ENCODE measurements around the gene IGFBP6.

Gene IGFBP6, protein sequence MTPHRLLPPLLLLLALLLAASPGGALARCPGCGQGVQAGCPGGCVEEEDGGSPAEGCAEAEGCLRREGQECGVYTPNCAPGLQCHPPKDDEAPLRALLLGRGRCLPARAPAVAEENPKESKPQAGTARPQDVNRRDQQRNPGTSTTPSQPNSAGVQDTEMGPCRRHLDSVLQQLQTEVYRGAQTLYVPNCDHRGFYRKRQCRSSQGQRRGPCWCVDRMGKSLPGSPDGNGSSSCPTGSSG
- total RNA-seq, result 0.20 to 0.31 reads per million in 2 donors

DNA sequence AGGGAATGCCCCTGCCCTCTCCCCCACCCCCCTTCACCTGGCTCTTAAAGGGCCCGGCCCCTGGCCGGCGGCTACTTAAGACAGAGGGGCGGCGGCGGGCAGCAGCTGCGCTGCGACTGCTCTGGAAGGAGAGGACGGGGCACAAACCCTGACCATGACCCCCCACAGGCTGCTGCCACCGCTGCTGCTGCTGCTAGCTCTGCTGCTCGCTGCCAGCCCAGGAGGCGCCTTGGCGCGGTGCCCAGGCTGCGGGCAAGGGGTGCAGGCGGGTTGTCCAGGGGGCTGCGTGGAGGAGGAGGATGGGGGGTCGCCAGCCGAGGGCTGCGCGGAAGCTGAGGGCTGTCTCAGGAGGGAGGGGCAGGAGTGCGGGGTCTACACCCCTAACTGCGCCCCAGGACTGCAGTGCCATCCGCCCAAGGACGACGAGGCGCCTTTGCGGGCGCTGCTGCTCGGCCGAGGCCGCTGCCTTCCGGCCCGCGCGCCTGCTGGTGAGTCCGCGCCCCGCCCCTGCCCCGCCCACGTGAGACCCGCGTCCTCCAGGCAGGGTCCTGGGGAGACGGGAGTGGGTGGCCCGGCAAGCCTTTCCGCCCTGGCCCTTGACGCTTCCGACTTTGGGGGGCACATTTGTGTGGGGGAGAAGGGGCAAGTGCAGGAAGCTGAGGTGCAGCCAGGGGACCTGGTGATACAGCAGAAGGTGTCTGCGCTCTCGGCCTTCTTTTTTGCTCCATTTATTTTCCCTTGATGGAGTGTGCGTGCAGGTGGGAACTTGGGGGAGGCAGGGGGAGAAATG lies at the start of gene IGFBP6:
TSS of gene IGFBP6 (plus strand) at position 104 of the 790 bp plus-strand sequence. CDS start at position 155, 51 bp downstream.
- peak; percentile 31 to 67 (median 42) for DNase-seq

DNA sequence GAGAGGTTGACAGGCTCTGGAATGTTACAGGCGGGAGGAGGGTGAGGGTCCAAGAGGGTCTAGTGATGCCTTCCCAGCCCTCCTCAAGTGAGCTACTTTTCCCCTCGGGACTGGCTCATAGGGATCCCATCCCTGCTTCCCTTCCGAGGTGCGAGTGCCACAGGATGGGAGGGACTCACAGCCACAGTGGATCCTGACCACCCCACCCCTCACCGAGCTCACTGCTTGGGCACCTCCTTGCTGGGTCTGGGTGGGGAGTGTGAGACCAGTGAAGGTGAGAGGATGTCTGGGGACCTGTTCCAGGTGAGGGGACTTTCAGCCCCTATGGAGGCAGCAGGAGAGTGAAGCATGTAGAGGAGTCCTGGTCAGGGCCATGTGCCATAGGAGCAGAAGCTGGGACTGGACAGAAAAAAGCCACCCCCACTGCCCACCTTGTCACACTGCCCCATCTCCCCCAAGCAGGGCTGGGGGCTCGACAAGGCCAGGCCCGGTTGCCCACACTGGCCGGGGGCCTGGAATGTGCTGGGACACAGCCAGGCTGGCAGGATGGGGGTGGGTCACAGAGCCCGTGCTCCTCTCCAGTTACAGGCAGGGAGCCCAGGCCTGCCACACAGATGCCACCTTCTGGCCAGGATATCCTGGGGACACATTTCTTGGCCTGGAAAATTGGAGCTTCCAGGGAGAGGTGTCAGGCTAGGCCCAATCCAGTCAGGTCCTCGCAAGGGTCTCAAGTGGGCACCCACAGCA lies 49.3 kb upstream of the IGFBP6 start:
- DNase-seq, result no peak

DNA sequence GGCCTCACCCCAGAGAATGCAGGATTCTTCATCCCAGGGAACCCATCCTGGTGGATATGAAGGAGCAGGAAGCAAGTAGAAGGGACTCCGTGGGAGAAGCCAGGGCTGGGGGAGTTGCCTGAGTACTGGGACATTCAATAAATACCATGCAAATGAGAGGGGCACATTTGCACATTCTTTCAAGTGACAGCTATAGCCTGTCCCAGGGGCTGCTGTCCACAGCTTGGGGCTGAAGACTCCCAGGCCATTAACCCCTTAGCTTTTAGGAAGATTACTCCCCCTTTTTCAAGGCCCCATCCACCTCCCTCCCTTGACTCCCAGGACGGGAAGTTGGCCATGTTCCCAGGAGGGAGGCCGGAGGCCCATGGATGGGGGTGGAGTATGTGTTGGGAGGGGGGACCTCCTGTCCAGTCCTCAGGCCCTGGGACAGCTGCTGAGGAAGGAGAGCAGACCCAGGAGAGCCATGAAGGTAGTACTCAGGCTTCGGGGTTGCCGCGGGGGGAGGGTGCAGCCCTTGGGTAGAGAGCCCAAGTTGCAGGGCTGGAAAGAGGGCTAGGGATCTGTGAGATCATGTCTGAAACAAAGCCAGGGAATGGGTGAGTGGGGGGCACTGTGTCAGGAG lies 48.6 kb upstream of the IGFBP6 start:
- no peak for DNase-seq

DNA sequence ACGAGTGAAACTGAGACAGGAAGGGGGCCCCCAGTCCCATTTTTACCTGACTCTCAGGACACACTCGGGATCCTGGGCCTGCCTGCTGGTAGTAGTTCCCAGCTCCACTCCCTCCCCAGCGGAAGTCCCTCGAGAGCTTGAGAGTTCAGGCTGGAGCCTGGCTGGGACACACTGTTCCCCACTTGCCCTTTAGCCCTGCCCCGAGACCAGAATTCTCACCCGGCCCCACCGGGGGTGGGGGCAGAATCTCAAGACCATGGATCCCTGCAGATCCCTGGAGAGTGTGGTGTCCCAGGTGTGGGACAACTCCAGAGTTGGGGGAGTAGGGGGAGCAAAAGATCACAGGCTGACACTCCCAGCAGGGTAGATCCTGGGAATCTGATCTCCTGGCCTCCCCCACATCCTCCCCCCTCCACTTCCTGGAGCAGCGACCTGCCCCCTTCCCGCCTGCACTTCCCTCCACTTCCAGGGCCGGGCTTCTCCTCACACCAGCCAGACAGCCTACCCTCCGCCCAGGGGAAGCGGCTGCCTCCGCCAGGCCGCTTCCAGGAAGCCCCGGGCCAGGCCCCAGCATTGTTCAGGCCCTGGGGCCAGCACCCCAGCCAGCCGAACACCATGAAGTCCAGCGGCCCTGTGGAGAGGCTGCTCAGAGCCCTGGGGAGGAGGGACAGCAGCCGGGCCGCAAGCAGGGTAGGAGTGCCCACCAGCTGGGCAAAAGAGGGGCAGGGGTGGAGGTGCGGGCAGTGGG lies 47.7 kb upstream of the IGFBP6 start, which contains the start of gene TNS2:
TSS of gene TNS2 (plus strand) at position 495 of the 748 bp plus-strand sequence. CDS start at position 616, 121 bp downstream.
- no peak for DNase-seq

DNA sequence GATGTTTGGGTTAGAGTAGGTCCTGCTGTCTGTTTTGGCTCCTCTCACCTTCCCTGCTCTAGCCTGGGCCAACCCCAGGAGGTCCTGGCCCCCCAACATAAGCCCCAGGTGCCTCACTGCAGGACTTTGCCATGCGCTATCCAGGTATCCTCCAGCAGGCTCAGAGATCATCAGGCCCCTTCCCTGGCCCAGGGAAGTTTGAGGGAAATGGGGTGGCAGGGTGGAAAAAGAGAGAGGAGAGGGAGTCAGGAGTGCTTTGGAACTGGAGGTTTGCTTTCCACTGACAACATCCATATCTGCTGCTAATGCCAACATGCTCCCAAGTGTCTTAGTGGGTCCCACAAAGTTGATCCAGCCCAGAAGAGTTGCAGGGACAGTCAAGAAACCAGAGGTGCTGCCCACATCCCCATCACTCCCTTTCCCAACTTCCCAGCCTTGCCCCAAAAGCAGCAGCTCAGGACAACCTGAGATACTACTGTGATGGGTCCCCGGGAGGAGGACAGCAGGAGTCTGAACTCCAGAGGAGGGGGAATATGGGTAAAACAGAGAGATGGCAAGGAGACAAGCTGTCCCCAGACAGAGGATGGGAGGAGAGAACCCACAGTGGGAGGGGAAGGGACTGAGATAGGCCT lies 46.9 kb upstream of the IGFBP6 start:
- DNase-seq, result no peak

DNA sequence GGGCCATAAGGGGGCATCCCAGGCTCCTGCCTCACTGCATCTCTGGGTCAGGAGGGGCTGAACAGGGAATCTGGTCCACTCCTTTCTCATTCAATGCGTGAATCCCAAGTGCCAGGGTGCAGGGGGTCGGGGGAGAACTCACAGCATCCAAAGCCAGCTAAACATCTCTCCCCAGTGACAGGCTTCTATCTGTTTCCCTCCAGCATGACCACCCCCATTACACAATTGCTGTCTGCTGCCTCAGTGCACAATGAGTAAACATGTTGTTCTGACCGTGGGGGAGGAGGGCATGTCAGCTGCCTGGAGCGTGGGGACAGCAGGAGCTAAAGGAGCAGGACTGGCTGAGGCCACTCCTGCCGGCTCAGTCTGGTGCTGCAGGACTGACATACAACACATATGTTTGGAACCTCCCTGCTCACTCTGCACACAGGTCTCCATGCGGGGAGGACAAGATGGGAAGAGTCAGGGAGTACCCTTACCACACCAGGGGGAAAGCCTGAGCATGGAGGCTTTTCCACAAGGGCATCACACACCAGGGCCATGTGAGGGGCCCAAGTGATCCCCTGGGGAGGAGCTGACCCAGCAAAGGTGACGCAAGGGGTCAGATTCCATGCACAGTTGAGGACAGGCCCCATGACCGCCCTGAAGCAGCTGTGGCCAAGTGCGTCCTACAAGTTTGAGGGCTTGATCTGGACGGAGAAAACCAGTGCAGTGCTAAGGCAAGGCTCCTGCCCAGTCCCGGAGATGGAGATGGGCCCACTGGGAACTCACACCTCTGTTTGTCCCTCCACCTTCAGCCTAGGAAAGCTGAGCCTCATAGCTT lies 46.2 kb upstream of the IGFBP6 start:
- no peak for DNase-seq

DNA sequence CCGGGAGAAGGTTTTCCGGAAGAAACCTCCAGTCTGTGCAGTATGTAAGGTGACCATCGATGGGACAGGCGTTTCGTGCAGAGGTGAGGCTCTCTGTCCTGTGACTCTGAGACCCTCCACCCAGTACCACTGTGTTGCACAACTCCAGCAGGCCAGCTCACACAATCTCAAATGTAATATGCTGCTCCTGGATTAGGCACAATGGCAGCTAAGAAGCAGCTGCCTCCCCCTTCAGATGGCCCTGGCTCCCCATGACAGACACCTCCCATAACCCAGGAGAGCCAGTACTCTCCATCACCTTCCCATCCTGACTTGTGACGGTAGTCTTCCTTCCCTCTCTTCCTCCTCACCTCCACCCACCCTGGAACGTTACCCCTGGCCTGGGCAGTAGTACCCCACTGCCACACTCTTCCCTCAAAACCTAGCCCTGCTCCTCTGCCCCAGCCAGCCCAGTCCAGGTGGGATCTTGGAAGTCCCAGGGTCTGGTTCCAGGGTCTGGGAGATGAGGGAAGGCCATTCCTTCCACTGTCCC lies 45.5 kb upstream of the IGFBP6 start:
- no peak for DNase-seq

DNA sequence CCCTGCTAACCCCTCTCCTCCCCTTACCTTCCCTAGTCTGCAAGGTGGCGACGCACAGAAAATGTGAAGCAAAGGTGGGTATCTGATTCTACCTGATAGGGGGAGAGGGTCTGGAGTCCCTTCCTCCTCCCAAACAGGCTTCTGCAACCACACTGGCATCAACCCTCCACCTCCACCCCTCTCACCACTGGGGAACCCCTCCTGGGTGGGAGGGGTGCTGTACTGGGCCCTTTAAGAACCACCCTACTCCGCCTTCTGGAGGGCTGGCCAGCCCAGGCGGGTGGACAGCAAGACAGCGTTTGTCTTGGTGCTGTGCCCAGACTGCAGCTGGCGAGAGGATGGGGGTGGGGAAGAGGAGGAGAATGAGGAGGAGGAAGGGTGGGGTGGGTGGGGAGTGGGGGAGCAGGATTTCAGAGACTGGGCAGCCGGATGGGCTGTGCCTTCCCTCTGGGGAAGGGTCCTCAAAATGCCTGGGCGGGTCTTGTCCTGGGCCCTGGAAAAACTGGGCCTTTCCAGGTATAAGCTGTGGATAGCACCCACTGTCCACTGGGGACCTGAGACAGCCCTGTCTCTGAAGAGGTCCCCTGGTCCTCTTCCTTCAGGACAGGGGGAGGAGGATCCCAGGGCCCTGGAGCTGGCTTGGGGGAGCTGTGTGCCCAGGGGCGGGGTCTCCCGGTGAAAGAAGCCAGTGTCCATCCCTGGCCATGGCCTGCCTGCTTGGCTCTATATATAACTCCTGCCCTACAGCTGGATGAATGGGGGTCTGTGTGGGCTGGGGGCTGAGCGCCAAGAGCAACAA lies 44.8 kb upstream of the IGFBP6 start:
- DNase-seq, result no peak

DNA sequence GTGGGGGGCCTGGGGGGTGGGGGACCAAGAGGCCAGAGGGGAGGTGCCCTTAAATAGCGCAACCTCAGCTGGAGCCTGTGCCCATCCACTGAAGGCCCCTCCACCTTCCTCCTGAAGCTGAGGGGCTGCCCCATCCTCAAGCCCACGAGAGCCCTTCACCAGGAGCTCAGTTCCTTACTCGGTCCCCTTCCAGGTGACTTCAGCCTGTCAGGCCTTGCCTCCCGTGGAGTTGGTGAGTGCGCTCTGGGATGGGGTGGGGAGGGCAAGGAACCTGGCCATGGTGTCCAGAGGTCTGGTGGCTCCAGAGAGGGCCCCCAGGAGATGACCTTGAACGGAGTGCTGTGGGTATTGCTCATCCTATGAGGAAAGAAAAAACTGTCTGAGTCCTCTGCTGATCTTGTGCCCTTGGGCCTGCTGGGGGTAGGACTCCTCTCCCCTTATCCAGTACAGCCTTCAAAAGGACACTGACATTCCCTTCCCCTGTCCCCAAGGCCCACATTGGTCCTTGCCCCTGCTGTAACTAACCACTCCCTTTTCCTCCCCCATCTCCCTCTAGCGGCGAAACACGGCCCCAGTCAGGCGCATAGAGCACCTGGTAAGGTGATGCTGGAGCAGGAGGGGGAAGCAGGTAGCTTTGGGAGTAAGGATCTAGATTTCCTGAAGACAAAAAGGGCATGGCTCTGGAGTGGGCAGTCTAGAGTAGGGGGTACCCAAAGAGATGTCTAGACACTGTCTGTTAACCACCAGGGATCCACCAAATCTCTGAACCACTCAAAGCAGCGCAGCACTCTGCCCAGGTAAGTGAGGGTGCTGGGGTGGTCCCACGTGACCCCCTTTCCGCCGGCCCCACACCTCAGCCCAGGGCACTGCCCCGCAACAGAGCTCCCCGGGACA lies 44.0 kb upstream of the IGFBP6 start:
- DNase-seq, result peak; percentile 35 to 59 (median 39)

DNA sequence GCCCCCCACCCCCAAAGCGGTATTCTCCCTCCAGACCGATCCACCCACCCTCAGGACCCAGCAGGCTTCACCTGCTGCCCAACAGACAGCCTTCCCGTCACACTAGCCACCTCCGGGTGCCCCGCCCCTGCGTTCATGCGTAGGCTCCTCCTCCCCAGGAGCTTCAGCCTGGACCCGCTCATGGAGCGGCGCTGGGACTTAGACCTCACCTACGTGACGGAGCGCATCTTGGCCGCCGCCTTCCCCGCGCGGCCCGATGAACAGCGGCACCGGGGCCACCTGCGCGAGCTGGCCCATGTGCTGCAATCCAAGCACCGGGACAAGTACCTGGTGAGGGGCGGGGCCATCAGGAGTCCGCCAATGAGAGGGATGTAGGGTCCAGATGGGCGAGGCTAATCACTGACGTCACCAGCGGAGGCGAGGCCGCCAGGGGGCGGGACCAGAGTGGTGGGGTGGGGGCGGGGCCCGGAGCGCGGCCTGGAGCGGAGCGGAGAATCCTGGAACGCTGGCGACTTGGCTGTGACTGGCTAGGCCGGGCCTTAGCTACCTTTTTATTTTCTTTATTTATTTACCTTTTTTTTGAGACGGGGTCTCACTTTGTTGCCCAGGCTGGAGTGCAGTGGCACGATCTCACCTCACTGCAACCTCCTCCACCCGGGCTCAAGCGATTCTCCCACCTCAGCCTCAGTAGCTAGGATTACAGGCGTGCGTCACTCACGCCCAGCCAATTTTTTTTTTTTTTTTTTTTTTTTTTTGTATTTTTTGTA lies 43.2 kb upstream of the IGFBP6 start:
- peak; percentile 85 to 94 (median 87) for DNase-seq

DNA sequence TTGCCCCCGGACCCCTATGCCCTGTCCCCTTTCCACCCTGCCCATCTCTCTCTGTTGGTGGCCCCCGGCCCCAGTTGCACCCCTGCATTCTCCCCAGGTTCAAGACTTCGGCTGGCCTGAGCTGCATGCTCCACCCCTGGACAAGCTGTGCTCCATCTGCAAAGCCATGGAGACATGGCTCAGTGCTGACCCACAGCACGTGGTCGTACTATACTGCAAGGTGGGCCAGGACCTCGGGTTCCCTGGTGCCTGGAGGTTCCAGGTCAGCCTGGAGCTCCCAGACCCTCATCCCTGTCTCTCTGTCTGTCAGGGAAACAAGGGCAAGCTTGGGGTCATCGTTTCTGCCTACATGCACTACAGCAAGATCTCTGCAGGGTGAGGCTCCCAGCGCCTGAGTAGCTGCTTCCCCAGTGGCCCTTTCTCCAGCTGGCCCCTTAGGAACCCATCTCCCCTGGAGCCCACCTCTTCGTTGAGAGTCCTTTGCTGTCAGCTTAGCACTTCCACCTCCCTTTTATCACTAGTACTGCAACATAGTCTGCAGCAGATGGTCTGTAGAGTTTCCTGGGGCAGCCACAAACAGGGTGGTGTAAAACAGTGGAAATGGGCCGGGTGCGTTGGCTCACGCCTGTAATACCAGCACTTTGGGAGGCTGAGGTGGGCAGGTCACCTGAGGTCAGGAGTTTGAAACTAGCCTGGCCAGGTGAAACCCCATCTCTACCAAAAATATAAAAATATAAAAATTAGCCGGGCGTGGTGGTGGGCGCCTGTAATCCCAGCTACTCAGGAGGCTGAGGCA lies 41.8 kb upstream of the IGFBP6 start:
- no peak for DNase-seq

DNA sequence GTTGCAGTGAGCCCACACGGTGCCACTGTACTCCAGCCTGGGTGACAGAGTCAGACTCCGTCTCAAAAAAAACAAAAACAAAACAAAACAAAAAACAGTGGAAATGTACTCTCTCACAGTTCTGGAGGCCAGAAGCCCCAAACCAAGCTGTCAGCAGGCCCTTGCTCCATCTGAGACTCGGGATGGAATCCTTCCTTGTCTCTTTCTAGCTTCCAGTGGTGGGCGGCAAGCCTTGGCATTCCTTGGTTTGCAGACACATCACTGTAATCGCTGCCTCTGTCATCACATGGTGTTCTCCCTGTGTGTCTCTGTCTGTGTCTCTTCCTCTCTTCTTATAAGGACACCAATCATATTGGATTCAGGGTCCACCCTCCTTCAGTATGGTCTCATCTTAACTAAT lies 41.2 kb upstream of the IGFBP6 start:
- no peak for DNase-seq

DNA sequence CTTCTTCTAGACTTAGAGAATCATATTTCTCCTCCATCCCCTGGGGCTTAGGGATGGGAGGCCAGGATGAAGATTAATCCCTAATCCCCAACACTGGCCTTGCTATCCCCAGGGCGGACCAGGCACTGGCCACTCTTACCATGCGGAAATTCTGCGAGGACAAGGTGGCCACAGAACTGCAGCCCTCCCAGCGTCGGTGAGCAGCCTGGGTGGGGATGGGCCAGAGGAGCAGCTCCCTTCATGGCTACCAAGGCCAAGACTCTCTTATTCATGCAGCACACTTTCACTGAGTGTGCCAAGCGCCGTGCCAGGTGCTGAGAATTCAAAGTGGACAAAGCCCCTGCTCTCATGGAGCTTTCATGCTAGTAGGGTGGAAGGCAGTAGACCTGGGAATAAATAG lies 40.6 kb upstream of the IGFBP6 start:
- no peak for DNase-seq

DNA sequence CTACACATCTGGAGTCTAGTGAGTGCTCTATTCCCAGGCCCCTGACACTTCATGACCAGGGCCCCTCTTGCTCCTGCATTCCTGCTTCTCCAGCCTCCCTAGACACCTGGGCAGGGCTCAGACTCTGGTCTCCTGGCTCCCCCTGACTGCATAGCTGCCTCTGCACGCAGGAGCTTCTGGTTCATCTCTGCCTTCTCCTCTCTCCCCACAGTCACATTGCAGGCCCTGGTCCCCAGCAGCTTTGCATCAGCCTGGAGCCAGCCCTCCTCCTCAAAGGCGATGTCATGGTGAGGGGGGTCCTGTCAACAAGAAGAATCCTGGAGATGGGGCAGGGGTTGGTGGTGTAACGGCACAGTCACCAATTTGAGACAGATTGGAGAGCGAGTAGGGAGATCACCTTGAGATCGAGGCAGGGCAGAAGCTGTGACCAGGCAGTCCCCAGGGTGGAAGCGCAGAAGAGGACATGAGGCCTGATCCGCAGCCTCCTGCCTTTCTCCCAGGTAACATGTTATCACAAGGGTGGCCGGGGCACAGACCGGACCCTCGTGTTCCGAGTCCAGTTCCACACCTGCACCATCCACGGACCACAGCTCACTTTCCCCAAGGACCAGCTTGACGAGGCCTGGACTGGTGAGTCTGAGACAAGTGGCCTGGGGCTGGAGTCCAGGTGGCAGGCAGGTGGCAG lies 39.5 kb upstream of the IGFBP6 start:
- no peak for DNase-seq

DNA sequence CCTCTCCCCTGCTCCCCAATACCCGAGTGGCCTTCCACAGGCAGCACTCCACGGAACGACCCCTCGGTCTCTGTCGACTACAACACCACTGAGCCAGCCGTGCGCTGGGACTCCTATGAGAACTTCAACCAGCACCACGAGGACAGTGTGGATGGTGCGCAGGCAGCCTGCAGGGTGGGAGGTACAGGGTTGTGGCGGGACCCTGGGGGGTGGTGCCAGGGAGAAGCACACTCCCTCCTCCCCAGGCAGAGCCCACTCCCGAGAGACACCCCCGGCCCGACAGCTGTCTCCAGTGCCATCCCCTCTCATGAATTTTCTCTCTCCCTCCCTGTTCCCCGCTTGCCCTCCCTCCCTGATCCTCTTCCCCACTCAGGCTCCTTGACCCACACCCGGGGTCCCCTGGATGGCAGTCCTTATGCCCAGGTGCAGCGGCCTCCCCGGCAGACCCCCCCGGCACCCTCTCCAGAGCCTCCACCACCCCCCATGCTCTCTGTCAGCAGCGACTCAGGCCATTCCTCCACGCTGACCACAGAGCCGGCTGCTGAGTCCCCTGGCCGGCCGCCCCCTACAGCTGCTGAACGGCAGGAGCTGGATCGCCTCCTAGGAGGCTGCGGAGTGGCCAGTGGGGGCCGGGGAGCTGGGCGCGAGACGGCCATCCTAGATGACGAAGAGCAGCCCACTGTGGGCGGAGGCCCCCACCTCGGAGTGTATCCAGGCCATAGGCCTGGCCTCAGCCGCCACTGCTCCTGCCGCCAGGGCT lies 38.6 kb upstream of the IGFBP6 start:
- DNase-seq, result no peak
